ENCODE results near the gene AKAP8L. TPM values are rescaled to one million over a fixed set of nuclear protein-coding genes. Genes with fewer than 3 reads are reported as not detected.
"Not testable (repeated sequence)": the region's sequence is repeated elsewhere in the genome, so short reads cannot be mapped to it uniquely, and the experiment has no call there.

AKAP8L gene
- total RNA-seq, 1 experiment from 2014 or later, result 94.0 TPM

- no peak for DNase-seq
- H3K9me3 Mint-ChIP-seq (ENCODE audit: low read depth, unreplicated experiment), result no peaks in the 10 kb centered on the region
- CTCF ChIA-PET, result interaction anchor here (0.6 to 2.1 kb wide), 2 partner anchors 137 to 196 kb away, joined by 3 to 35 read pairs; no protein-coding TSS in a partner anchor
- no peaks in the 10 kb centered on the region for H3K27me3 Mint-ChIP-seq (ENCODE audit: unreplicated experiment)
- peak overlapping the region; percentile 97 for H3K4me3 Mint-ChIP-seq (ENCODE audit: low read depth, unreplicated experiment)
- intact Hi-C loops (cut with micrococcal nuclease; ENCODE audit: unreplicated experiment), result loop anchor here (2.0 kb wide), 1 partner anchor 39 kb away; the partner anchor contains the start of gene AKAP8
- BruUV-seq (replicated peaks), result no TSS peak
- H3K4me1 Mint-ChIP-seq (ENCODE audit: low read depth, unreplicated experiment), result peaks cover 14% of the 10 kb centered on the region
- peak overlapping the region; percentile 96 for H3K27ac Mint-ChIP-seq (ENCODE audit: unreplicated experiment)
- TF ChIP-seq CTCF (IDR thresholded peaks at IDR 0.05; ENCODE audit: unreplicated experiment), result no peak
- H3K36me3 Mint-ChIP-seq (ENCODE audit: insufficient read depth, unreplicated experiment), result peaks cover 27% of the 10 kb centered on the region
Measured at GRCh38 chr19:15418231-15418578, 583 bp downstream of the AKAP8L start.

- Mint-ChIP-seq H3K9me3 (ENCODE audit: low read depth, unreplicated experiment) (no peaks in the 10 kb centered on the region), H3K4me3 (ENCODE audit: low read depth, unreplicated experiment) (peak overlapping the region; percentile 97), H3K36me3 (ENCODE audit: insufficient read depth, unreplicated experiment) (peaks cover 26% of the 10 kb centered on the region), H3K27me3 (ENCODE audit: unreplicated experiment) (no peaks in the 10 kb centered on the region), H3K27ac (ENCODE audit: unreplicated experiment) (peak overlapping the region; percentile 96), H3K4me1 (ENCODE audit: low read depth, unreplicated experiment) (peaks cover 14% of the 10 kb centered on the region)
- no peak for DNase-seq
- TF ChIP-seq CTCF (IDR thresholded peaks at IDR 0.05; ENCODE audit: unreplicated experiment), result no peak
- intact Hi-C loops (cut with micrococcal nuclease; ENCODE audit: unreplicated experiment), result loop anchor here (2.0 kb wide), 1 partner anchor 39 kb away; the partner anchor contains the start of gene AKAP8
- CTCF ChIA-PET, result no interaction called here
- no TSS peak for BruUV-seq (replicated peaks)
Measured at GRCh38 chr19:15417699-15418098, 1.1 kb downstream of the AKAP8L start.

GRCh38 chr19:15412832-15413231 is 6.0 kb downstream of the AKAP8L start:
- intact Hi-C loops (cut with micrococcal nuclease; ENCODE audit: unreplicated experiment), result no loop called here
- Mint-ChIP-seq H3K4me1 (ENCODE audit: low read depth, unreplicated experiment) (peaks cover 7% of the 10 kb centered on the region), H3K27ac (ENCODE audit: unreplicated experiment) (no peak overlapping the region), H3K4me3 (ENCODE audit: low read depth, unreplicated experiment) (no peak overlapping the region), H3K36me3 (ENCODE audit: insufficient read depth, unreplicated experiment) (peaks cover 15% of the 10 kb centered on the region), H3K9me3 (ENCODE audit: low read depth, unreplicated experiment) (no peaks in the 10 kb centered on the region), H3K27me3 (ENCODE audit: unreplicated experiment) (no peaks in the 10 kb centered on the region)
- no TSS peak for BruUV-seq (replicated peaks)
- CTCF ChIA-PET, result no interaction called here
- no peak for TF ChIP-seq CTCF (IDR thresholded peaks at IDR 0.05; ENCODE audit: unreplicated experiment)
- no peak for DNase-seq

GRCh38 chr19:15411351-15411750 is 7.4 kb downstream of the AKAP8L start:
- intact Hi-C loops (cut with micrococcal nuclease; ENCODE audit: unreplicated experiment); CTCF ChIA-PET; BruUV-seq (replicated peaks): not testable (repeated sequence)

GRCh38 chr19:15404780-15405211 is 14.0 kb downstream of the AKAP8L start:
- BruUV-seq (replicated peaks), result no TSS peak
- Mint-ChIP-seq H3K4me1 (ENCODE audit: low read depth, unreplicated experiment) (peaks cover 16% of the 10 kb centered on the region), H3K36me3 (ENCODE audit: insufficient read depth, unreplicated experiment) (peaks cover 36% of the 10 kb centered on the region), H3K27me3 (ENCODE audit: unreplicated experiment) (no peaks in the 10 kb centered on the region), H3K27ac (ENCODE audit: unreplicated experiment) (no peak overlapping the region), H3K4me3 (ENCODE audit: low read depth, unreplicated experiment) (no peak overlapping the region), H3K9me3 (ENCODE audit: low read depth, unreplicated experiment) (no peaks in the 10 kb centered on the region)
- intact Hi-C loops (cut with micrococcal nuclease; ENCODE audit: unreplicated experiment), result no loop called here
- no peak for DNase-seq
- no peak for TF ChIP-seq CTCF (IDR thresholded peaks at IDR 0.05; ENCODE audit: unreplicated experiment)
- CTCF ChIA-PET, result no interaction called here

More at GRCh38 chr19:15411351-15411750, 7.4 kb downstream of the AKAP8L start:
- not testable (repeated sequence) for H3K9me3 Mint-ChIP-seq (ENCODE audit: low read depth, unreplicated experiment); H3K4me1 Mint-ChIP-seq (ENCODE audit: low read depth, unreplicated experiment); H3K27me3 Mint-ChIP-seq (ENCODE audit: unreplicated experiment); H3K4me3 Mint-ChIP-seq (ENCODE audit: low read depth, unreplicated experiment); DNase-seq; H3K27ac Mint-ChIP-seq (ENCODE audit: unreplicated experiment)
- H3K36me3 Mint-ChIP-seq (ENCODE audit: insufficient read depth, unreplicated experiment), result peaks cover 17% of the 10 kb centered on the region
